ENCODE data around the gene INTU. TPM values are rescaled to one million over a fixed set of nuclear protein-coding genes. Genes with fewer than 3 reads are reported as not detected.
"Not testable (repeated sequence)": the region's sequence is repeated elsewhere in the genome, so short reads cannot be mapped to it uniquely, and the experiment has no call there.

The INTU gene
- total RNA-seq: 0.07 and 0.14 TPM in 2 replicates

DNA sequence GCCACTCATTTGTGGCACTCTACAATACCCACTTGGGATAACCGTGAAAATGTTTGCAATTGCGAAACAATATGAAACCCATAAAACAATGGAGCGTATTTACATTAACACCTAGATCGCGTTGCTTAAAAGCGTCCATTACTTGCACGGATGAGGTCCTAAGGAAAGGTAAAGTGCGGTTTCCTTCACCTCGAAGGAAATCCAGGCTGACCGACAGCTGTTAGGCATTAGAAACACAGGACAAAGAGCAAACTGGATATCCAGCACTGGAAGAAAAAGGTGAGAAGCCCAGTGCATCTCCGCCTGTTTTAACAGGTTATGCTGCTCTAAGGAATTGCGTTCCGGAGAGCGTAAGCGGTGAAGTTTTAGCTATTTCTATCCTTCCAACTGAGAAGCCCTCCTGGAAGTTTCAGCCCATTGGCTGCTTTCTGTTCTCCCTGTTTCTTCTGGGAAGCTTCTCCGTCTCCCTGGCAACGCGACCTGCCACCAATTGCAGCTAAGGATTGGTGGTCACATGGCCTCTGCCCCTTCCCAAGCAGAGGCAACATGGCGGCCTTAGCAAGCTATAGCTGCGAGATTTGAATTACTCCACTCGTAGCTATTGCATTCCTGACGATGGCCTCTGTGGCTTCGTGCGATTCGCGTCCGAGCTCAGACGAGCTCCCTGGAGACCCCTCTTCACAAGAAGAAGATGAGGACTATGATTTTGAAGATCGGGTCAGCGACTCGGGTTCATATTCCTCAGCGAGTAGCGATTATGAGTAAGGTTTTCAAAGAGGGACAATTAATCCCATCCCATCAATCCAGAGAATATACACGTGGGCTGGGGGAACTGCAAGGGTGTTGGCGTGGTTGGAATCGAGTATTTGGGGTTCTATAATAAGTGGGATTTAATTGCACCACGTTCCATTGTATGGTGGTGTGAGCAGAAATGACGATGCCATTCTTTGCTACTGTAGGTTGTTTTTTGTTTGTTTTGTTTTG is at the start of gene INTU:
Gene INTU (plus strand): TSS at position 538 of the 984 bp plus-strand sequence. CDS start 78 bp downstream, at position 616.
- intact Hi-C loops (cut with micrococcal nuclease): no loop called here

DNA sequence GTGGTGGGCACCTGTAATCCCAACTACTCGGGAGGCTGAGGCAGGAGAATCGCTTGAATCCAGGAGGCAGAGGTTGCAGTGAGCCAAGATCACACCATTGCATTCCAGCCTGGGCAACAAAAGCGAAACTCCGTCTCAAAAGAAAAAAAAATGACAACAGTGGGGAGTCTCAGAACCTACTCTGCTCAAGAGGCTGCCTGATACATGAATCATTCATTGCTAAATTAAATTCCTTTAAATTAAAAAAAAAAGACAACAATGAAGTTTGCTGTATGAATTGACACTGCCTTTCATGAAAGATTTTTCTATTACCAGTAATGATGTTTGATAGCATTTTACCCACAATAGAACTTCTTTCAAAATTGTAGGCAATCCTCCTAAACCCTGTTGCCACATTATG is 46.3 kb upstream of the INTU start:
- intact Hi-C loops (cut with micrococcal nuclease): not testable (repeated sequence)

DNA sequence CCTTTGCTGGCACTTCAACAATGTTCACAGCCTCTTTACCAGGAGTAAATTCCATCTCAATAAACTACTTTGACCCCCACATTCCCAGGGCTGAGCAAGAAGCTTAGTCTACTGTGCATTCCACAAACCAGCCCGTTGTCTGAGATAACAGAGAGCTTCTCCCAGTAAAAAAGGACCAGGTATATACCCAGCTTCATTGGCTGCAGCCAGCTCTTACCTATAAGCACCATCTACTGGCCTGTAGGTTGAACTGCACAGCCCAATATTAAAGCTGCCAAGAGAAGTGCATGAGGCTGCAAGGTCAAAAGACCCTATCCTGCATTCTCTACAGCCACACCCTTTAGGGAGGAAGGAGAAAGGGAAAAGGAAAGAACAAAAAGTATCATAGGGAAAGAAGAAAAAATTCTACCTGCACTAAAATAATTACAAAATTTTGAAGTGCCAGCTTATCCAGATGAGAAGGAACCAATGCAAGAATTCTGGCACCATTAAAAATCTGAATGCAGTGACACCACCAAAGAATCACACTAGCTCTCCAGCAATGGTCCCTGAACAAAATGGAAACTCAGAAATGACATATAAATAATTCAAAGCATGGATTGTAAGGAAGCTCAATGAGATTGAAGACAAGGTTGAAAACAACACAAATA is 45.7 kb upstream of the INTU start:
- intact Hi-C loops (cut with micrococcal nuclease): no loop called here

DNA sequence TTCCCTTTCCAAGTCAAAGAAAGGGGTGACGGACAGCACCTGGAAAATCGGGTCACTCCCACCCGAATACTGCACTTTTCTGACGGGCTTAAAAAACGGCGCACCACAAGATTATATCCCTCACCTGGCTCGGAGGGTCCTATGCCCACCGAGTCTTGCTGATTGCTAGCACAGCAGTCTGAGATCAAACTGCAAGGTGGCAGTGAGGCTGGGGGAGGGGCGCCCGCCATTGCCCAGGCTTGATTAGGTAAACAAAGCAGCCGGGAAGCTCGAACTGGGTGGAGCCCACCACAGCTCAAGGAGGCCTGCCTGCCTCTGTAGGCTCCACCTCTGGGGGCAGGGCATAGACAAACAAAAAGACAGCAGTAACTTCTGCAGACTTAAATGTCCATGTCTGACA is 43.6 kb upstream of the INTU start:
- intact Hi-C loops (cut with micrococcal nuclease): not testable (repeated sequence)

DNA sequence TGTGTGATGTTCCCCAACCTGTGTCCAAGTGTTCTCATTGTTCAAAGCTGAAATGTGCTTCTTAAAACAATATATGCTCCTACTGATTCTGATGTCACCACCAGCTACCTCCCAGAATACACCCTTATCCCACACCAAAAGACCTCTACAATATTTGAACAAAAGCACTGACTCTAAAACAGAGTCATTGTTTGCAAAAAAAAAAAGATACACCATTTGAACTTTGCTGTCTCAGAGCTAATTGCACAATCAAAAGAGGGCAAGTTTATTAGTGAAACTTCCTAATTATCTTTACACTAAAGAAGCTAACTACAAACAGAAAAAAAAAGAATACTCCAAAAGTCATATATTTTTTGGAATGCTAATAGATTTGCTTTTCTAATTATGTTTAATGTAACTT is 34.1 kb upstream of the INTU start:
- intact Hi-C loops (cut with micrococcal nuclease): no loop called here

DNA sequence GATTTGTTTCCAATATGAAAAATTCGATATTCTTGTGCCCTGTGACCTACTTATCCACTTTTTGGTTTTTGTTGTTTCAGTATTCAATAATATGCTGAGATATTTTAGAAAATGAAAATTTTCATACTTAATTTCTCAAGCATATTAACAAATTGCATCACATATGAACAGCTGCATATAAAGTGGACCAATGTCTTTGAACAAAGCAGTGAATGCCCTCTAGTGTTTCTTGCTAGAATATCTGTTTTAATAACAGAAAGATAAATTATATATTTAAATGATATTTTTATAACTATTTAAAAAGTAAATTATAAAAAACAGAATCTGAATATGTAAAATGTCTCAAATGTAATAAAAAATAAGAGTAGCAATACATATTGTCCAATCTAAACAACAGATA is 31.7 kb upstream of the INTU start:
- intact Hi-C loops (cut with micrococcal nuclease): no loop called here

DNA sequence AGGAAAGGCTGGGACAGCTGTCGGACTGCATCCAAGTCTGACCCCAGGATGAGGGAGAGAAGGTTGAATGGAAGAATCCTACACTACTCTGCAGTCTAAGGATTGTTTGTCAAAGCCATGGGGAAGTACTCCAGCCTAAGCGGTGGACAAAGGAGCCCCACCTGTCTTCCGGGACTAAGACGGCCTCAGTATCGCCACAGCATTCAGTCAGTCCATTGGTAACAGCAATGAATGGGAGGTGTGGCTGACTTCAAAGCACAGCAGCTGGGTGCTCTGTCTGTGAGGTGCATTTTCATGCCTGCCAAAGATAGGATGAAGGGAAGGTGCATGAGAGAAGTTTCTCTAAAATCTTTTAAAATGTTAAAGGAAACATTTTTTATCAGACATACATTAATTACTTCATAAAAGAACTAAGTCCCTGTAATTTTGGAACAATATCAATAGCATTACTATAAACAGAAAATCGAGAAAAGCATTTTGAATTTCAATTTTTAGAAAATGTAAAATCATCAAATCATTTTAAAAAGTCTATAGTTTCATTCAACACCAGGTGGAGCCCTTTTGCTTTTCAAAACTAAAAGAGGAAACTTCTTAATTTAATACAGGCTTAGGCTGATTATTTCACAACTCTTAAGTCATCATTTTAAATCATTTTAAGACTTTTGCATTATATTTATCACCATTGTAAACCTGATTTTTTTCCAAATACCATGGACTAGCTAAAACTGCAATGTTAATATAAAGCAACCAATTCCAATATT is 27.6 kb upstream of the INTU start:
- intact Hi-C loops (cut with micrococcal nuclease): loop anchor here (2.0 kb wide), 1 partner anchor 128 kb away; no protein-coding TSS in a partner anchor

DNA sequence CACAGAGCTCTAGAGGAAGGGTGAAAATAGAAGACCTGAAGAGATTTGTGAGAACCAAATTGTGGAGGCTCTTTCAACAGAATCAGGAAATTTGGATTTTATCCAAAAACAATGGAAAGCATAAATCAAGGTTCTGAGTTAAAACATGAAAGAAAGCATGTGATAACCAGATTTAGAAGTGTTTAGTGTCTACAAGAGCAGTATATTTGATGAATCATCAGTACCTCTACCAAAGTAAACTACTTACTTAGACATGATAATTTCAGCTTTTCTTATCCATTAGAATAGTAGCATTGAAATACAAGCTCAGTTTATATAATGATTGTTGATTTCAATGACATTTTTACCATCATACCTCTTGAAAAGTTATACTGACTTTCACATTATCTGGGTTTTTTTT is 25.9 kb upstream of the INTU start:
- intact Hi-C loops (cut with micrococcal nuclease): no loop called here

DNA sequence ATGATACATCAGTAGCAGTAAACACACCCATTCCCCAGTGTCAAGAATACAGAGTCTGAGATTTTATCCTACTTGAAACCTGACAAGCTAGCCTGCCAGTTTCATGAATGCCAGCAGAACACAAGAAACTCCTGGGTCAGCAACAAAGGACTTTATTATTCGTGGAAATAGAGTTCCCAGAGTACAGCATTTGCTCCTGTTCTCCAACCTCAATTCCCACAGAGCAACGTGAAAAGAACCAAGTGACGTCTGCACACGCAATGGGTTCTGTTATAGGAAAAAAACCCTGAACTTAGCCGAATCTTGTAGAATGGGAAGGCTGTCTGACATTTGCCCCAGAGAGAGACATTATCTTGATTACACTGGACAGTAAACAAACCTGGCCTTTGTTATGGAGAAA is 23.3 kb upstream of the INTU start:
- intact Hi-C loops (cut with micrococcal nuclease): no loop called here

DNA sequence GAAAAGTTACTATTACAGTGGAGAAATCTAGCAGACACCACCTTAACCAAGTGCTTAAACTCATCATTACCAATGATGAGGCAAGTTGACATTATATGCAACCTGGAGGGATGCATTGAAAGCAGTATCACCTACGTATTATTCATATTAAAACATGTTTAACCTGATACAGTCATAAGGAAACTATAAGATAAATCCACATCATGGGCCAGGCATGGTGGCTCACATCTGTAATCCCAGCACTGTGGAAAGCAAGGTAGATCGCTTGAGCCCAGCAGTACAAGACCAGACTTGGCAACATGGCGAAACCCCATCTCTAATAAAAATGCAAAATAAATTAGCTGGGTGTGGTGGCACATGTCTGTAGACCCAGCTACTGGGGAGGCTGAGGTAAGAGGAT is 22.3 kb upstream of the INTU start:
- intact Hi-C loops (cut with micrococcal nuclease): no loop called here

DNA sequence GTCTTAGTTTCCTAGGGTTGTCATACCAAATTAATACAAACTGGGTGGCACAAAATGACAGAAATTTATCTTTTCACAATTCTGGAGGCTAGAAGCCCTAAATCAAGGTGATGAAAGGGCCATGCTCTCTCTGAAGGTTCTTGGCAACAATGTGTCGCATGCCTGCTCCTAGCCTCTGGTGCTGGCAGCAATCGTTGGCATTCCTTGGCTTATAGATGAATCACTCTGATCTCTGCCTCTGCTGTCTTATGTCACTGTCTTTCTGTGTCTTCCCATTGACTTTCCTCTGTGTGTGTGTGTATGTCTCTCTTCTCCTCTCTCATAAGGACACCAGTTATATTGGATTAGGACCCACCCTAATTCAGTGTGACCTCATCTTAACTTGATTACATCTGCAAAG is 15.9 kb upstream of the INTU start:
- intact Hi-C loops (cut with micrococcal nuclease): no loop called here

DNA sequence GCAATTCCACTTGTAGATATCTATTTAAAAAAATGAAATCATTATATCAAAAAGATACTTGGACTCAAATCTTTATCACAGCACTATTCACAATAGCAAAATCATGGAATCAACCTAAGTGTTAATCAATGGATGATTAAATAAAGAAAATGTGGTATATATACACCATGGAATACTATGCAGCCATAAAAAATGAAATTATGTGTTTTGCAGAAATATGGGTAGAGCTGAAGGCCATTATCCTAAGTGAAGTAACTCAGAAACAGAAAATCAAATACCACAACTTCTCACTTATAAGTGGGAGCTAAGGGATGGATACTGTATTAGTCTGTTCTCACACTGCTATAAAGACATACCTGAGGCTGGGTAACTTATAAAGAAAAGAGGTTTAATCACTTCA is 14.3 kb upstream of the INTU start:
- intact Hi-C loops (cut with micrococcal nuclease): no loop called here

DNA sequence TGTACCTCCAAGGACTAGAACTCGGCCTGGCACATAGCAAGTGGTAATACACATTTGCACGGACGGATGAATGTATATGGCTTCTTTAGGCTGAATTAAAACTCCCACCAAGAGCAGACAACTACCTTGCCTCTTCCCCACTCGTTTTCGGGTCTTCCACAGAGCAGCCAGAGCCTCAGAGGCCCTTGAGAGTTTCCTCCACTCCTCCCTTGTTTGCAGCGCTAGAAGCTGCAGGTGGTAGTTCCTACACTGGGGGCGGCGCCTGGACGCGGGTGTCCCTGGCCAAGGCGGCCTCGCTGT is 10.2 kb upstream of the INTU start:
- intact Hi-C loops (cut with micrococcal nuclease): no loop called here

DNA sequence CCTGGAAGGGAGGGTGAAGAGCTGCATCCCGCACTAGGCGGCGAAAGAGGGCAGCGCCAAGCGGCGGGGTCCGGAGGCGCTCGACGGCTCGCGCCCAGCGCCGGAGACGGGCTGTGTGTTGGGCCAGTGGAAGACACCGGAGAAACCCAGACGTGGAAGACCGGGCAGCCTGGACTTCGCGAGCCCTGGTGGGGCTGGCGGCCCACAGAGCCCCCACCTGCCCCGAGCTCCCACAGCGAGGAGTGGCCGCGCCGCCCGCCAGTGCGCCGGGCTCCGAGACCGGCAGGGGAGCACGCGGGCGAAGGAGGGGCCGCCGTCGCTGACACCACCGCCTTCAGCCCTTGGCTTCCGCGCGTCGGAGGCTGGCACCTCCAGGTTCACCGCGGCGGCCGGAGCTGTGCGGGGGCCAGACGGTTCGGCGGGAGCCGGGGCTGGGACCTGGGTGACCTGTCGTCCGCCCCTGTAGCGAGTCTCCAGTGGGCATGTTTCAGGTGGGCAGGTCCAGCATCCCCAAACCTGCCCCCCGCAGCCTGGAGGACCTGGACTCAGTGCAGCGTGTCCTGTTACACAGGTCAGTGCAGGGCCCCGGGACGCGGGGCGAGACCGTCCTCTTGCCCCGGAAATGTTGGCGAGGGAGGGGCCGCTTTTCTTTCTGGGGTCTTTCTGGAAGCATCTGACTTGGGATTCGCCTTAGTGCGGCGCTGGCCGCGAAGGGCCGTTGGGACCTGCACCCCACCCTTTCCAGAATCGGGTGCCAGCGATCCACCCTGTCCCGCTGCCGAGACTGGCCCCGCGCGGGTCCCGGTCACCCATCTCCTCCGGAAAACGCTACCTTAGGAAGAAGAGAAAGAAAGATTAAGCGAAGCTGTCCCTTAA is 9.6 kb upstream of the INTU start:
- intact Hi-C loops (cut with micrococcal nuclease): no loop called here

DNA sequence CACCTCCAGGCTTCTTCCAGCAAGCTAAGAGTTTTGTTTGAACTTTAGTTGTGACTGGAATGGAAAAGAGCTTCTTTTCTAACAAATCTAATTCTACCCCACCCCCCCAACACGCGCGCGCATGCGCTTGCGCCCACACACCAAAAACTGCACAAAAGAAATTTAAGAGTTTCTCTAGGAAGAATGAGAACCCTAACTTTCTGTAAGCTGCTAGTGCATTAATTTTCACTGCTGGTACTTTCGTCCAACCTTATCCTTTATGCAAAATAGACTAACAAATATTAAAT is 9.0 kb upstream of the INTU start:
- intact Hi-C loops (cut with micrococcal nuclease): no loop called here

DNA sequence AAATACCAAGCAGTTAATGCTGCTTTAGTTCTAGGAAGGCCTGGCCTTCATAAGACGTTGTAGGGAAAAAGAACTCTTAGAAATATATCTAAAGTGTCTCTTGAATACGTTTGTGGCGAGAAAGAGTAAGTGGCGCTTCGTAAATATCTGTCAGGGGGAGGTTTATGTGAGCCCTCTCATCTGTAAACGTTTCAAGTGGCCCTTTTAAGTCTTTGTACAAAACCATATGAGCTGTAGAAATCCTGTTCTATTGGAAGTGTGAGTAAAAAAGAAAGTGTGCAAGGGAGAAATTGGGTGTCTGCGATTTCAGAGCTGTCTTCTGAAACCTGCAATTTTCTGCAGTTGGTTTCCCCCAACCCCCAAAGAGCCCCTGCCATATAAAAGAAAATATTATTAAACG is 8.6 kb upstream of the INTU start:
- intact Hi-C loops (cut with micrococcal nuclease): no loop called here

DNA sequence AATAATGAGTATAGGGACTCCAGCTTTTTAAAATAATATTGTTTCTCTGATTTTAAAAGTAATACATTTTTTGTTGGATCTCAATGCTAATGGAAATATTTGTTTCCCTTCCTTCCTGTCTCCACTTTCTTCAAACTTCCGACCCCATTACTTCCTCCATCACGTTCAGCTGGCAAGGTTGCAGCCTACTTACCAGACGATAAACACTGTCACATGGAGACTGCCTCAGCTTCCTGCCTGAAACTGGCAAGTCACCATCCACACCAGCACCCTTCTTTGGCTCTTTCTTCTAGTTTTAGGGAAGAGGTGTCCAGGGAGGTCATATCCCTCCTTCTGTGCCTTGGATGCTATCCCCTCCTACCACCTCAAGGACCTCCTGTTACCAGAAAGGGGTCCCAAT is 3.4 kb upstream of the INTU start:
- intact Hi-C loops (cut with micrococcal nuclease): no loop called here

DNA sequence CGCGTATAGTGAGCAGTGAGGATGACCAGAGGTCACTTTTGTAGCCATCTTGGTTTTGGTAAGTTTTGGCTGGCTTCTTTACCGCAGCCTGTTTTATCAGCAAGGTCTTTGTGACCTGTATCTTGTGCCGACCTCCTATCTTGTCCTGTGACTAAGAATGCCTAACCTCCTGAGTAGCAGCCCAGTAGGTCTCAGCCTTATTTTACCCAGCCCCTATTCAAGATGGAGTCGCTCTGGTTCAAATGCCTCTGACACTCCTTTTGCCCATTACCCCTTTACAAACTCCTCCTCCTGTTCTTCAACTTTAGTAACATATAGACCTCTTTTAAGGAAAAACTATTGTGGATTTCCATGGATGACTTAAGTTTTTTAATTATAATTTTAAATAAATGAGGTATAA is 2.6 kb upstream of the INTU start:
- intact Hi-C loops (cut with micrococcal nuclease): no loop called here

DNA sequence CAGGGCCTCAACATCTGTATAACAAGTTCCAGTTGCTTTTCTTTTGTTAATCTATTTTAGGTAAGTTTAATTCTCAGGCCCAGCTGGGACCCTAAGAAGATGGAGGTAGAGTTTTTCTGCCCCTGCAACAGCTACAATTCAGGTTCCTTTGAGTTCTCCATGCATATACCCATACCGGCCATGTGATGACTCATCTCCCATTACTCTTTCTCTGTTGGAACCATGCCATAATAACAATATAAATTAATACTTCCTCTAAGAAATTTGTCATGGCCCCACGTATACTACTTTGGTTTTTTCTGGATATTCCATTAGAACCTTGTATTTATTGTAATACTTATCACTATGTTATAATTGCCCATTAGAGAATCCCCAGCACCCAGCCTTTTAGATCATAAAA is 1.3 kb upstream of the INTU start:
- intact Hi-C loops (cut with micrococcal nuclease): no loop called here

DNA sequence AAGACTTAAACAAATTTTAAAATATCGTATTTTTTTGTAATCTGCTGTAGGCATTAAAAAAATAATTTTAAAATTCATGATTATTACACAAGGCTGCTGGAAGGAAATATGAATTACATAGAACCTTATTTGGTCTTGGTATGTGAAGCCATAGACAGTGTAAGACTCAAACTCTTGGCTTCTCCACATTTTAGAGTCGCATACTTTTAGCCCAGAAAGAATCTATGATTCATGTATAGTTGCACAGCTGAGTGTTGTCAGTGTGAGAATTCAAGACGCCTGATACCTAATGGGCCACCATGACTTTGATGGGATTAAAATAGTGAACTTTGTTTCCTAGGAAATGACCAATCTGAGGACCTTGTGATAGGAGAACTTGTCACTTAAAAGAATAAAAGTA is 1.4 kb downstream of the INTU start:
- intact Hi-C loops (cut with micrococcal nuclease): no loop called here

DNA sequence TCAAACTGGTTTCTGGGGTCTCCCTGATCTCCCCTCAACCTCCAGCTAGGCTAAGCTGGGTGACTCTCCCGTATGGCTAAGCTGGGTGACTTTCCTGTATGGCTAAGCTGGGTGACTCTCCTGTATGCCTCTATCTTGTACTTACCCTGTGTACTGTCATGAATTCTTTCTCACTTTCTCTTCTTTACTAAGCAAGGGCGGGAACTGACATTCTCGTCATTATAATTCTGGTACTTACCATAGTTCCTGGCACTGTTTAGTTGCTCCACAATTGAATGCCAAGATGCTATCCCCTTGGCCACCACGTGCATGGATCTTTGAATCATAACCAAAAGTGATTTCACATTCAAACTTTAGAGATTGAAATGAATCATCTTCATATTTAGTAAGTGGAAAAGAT is 8.8 kb downstream of the INTU start:
- intact Hi-C loops (cut with micrococcal nuclease): no loop called here

Data from T-helper 2 cell treated with Interferon-gamma antibody and Interleukin-4, amounts not matched to agents 100 ng/mL and 5 ng/mL, for 36 hours (primary cell).